CD4-positive, alpha-beta T cell treated with Interleukin-10 for 1 hour (primary cell): ENCODE measurements around the gene ANKRD36B.
A peak's percentile ranks its signal among the peaks of the same experiment; 100 is the strongest.
"Not testable (repeated sequence)": the region's sequence is repeated elsewhere in the genome, so short reads cannot be mapped to it uniquely, and the experiment has no call there.

ENCODE experiments used
- DNase-seq: peaks from one replicate; pipeline ENCODE4 v3.0.0-alpha.2; 2020

The ANKRD36B gene

DNA sequence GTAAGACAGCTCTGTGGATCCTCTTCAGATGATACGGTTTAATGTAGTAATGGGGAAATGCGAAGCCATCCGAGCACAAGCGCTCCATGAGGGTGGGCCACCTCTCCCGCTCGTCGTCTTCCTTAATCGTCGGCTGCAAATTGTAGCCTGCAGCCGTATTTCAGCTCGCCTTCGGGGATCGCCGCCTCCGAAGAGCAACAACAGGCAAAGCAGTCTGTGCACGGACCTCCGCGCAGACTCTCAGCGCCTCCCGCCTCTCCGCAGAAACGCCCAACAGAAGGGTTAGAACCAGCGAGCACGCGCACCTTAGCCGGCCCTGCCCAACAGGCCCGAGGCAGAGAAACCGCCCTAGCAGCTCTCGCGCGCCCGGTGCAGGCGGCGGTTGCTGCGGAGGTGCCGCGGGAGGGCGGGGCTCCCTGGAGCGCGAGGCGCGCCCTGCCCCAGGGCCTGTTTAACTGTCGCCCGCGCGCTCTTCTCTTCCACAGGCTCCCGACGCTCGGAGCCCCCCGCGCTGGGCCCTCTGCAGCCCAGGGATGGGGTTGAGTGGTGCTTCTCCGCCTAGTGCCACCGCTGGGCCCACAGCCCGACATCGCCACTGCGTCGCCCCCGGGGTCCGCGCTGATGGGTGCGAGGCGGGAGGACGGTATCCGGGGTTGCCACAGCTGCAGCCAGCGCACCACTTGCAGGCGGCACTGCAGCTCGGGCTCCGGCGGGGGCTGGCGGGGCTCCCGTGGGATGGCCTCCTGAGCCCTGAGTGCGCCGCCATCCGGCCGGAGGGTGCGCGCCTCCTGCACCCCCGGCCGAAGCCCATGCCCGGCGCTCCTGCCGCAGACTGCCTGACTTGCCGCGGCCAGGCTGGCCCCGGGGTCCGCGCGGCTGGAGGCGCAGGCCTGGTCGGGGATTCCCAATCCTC lies at the start of gene ANKRD36B:
TSS of gene ANKRD36B (minus strand) at position 280 of the 913 bp plus-strand sequence. CDS start at position 88, 192 bp downstream.
- peak; percentile 81 for DNase-seq

DNA sequence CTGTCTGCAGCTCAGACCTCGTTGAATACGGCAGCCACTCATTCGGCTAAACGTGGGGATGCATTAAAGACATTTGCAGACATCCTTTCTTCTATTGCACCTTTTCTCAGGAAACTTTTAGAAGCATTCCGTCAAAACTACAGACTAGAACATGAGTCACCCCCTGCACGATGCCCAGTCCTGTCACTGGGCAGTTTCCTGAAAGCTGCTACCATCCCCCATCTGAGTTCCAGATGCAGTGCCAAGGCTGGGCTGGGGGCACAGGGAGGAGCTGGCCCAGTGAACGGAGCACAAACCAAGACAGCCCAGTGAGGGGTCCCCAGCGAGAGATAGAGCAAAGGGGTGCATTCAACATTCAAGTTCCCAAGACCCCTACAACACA lies 36.4 kb upstream of the ANKRD36B start:
- DNase-seq = not testable (repeated sequence)

DNA sequence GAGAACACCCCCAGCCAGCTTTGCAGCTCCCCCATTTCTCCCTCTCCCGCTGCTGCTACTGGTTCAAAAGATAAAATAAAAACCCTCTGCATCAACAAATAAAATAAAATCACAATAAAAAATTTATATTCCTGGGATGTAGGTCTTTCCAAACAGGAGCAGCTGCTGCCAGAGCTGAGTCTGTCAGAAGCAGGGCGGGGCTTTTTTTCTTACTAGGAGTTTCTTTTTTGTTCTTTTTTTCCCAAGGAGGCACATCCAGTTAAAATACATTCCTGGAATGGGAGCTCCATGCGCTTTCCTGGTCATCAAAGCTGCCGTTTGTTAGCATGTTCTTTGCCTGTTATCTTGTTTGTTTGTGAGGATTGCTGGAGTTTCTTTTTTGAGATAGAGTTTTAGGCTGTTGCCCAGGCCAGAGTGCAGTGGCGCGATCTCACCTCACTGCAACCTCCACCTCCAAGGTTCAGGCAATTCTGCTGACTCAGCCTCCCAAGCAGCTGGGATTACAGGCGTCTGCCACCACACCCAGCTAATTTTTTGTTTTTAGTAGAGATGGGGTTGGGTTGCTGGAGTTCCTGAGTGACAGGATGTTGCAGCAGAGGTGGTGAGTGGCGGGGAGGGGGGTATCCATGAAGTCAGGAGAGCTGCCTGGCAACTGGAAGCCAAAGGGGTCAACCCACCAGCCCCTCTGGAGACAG lies 35.8 kb upstream of the ANKRD36B start:
- DNase-seq = not testable (repeated sequence)

- not testable (repeated sequence) for DNase-seq
Observed at GRCh38 chr2:97622976-97623375, 33.3 kb upstream of the ANKRD36B start.

GRCh38 chr2:97620492-97620891 lies 30.8 kb upstream of the ANKRD36B start:
- not testable (repeated sequence) for DNase-seq

- not testable (repeated sequence) for DNase-seq
Observed at GRCh38 chr2:97618939-97619827, 29.5 kb upstream of the ANKRD36B start.

- DNase-seq = no peak
Observed at GRCh38 chr2:97617911-97618310, 28.2 kb upstream of the ANKRD36B start.

DNA sequence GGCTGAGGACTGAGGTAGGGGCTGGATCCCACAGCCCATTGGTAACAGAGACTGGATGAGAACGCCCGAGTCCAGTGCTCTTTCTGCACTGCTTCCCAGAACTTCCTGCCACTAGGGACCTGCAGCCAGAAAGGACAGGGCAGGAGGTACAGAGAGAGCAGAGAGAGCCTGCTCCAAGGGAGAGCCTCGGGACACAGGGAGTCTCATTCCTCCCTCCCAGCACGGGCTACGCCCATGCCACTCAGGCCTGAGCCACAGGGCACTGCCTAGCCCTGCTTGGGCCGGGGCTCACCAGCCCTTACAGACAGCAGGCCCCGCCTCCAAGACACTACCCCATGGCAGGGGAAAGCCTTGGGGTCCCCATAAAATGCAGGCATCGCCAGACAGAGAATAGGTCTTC lies 26.1 kb upstream of the ANKRD36B start:
- DNase-seq = not testable (repeated sequence)

DNA sequence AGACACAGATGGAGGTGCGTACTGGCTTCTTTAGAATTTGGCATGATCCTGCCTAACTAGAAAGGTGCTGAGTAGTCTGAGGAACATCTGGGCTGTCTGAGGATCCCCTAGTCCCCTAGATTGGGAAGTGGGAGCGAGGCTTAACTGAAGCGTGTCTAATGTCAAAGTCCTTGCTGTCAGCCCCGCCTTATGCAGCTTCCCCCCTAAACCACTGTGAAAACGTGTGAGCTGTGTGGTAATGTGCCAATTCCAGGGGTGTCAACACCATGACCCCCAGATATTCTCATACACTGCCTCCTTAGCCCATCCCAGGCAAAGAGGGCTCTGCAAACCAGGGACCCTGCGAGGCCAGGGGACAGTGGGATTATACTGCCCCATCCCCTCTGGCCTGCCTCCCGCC lies 22.2 kb upstream of the ANKRD36B start:
- not testable (repeated sequence) for DNase-seq

DNA sequence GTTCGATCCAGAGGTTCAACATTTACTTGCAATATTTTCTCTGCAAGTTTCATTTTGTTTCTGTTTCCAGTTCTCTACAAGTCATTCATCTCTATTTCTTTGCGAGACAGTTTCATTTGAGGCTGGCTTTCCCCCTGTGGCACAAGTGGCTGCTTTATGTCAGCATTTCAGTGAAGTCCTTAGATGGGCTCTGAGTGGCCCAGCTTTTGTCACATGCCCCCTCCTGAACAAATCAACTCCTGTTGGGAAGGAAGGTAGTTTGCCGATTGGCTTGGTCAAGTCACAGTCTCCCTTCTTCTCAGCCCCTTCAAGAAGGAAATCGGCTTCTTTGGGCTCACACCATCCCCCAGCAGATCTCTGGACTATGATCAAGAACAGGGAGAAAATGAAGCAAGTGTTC lies 19.1 kb upstream of the ANKRD36B start:
- not testable (repeated sequence) for DNase-seq

DNA sequence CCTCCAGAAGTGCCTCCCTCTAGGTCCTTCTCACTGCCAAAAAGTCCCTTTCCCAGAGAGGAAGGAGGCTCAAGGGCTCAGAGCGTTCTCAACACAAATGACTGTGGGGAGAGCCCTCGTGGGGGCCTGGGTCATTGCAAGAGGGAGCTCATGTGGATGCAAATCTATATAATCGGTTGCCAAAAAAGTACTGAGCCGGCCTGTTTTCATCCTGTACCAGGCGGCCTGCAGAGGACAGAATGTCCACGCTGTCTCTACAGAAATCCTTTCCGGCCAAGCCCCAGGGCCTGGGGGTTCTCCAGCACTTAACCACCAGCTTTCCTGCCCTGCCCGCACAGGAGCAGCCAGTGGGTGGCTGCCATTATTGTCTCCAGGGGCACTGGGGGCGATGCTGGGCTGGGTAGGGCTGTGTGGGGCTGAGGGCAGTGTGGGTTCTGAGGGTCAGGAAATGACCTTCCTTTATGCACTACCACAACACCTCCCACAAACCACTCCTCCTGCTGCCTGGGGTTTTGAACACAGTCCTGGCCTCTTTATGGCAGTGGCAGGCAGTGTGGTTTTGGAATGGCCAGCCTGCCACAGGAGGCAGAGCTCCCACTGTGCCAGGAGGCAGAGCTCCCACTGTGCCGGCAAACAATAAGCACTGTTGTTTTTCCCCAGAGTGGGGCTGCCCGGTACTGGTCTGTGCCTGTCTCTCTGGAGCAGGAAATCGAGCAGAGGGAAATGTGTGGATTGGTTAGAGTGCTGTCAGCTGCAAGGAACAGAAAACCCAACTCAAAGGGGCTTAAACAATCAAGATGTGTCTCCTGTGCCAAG lies 16.1 kb upstream of the ANKRD36B start:
- DNase-seq = not testable (repeated sequence)

- DNase-seq = not testable (repeated sequence)
Observed at GRCh38 chr2:97605109-97605508, 15.4 kb upstream of the ANKRD36B start.

DNA sequence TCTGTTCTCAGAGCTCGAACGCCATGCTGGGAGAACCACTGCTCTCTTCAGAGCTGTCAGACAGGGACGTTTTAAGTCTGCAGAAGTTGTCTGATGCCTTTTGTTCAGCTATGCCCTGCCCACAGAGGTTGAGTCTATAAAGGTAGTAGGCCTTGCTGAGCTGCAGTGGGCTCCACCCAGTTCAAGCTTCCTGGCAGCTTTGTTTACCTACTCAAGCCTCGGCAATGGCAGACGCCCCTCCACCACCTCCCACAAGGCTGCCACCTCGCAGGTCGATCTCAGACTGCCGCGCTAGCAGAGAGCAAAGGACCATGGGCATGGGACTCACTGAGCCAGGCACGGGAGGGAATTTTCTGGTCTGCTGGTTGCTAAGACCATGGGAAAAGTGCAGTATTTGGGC lies 11.9 kb upstream of the ANKRD36B start:
- DNase-seq = not testable (repeated sequence)

DNA sequence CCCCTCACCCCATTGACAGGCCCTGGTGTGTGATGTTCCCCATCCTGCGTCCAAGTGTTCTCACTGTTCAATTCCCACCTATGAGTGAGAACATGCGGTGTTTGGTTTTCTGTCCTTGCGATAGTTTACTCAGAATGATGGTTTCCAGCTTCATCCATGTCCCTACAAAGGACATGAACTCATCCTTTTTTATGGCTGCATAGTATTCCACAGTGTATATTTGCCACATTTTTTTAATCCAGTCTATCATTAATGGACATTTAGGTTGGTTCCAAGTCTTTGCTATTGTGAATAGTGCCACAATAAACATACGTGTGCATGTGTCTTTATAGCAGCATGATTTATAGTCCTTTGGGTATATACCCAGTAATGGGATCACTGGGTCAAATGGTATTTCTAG lies 6.5 kb upstream of the ANKRD36B start:
- not testable (repeated sequence) for DNase-seq

DNA sequence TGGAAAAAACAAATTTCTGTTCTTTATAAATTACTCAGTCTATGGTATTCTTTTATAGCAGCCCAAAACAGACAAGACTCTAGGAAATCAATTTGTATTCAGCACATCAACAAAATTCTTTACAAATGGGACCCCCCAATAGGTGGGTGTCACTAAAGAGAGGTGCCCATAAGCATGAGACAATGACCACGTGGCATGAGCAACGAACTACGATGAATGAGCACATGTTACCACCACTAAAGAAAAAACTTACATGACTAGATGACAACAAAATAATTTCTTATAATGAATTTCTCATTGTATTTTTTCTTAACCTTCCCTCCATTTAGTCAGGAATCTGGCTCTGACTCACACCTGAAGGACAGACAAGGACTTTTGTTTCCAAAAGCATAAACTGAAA lies 3.8 kb upstream of the ANKRD36B start:
- DNase-seq = not testable (repeated sequence)

DNA sequence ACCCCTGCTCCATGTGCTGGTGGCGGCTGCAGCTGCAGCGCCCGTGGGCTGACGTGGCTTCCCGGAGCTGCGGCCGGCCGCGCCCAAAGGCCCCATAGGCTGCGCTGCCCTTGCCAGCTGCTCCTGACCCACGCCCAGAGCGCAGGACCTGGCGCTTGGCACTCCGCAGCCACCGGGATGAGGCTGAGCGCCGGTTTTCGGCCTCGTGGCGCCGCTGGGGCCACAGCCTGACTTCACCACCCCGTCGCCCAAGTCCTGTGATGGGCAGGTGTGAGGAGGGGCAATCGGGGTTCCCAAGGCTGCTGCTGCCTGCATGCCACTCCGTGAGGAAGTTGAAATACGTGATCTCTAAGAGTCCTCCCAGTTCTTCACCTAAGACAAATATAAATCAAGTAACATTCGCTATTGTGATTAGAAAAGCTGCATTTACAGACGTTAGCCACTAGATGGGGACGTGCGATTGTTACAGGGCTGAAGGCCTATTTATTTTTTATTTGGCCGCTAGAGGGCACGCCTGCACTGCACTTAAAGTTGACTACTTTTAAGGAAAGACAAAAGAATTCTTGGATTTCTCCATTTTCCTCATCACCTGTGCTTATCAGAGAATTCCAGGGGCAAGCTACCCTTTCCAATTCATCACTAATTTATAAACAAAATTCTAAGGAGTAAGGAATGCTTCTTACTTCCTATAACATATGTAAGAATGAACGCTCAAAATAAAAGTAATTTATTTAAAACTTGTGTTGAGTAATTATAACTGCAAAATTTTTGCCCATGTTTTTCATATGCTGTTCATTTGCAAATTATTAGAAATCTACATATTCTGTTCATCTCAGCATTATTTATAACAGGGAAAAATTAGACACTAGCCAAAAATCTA lies 1.1 kb upstream of the ANKRD36B start:
- peak; percentile 89 for DNase-seq

GRCh38 chr2:97589257-97589597 lies 450 bp downstream of the ANKRD36B start:
- DNase-seq = not testable (repeated sequence)

DNA sequence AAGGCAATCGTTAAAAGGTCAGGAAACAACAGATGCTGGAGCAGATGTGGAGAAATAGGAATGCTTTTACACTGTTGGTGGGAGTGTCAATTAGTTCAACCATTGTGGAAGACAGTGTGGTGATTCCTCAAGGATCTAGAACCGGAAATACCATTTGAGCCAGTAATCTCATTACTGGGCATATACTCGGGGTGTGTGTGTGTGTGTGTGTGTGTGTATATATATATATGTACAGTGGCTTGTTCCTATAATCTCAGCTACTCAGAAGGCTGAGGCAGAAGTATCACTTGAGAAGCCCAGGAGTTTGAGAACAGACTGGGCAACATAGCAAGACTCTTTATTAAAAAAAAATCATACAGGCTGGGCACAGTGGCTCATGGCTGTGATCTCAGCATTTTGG lies 24.0 kb downstream of the ANKRD36B start:
- not testable (repeated sequence) for DNase-seq

DNA sequence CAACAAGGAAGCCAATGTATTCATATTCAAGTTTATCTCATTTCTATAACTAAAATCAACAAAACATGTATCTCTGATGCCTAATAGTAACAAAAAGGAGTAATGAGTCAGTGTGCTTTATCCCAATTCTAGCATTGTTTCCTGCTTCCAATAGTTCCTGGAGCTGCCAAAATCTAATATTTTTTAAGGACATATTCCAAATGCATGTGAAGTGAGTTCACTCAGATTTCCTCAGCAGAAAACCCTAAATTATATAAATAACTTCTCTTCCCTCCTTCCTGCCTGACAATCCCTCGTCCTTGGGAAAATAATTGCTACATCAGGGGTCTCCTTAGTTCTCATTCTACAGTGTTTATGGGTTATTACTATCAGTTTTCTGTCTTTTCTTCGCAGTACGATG lies 37.3 kb downstream of the ANKRD36B start:
- DNase-seq = not testable (repeated sequence)

- not testable (repeated sequence) for DNase-seq
Observed at GRCh38 chr2:97550498-97550897, 39.2 kb downstream of the ANKRD36B start.

- not testable (repeated sequence) for DNase-seq
Observed at GRCh38 chr2:97549058-97549457, 40.6 kb downstream of the ANKRD36B start.
